ENCODE measurements around the gene IFT81.
A peak's percentile ranks its signal among the peaks of the same experiment; 100 is the strongest.

IFT81 gene

DNA sequence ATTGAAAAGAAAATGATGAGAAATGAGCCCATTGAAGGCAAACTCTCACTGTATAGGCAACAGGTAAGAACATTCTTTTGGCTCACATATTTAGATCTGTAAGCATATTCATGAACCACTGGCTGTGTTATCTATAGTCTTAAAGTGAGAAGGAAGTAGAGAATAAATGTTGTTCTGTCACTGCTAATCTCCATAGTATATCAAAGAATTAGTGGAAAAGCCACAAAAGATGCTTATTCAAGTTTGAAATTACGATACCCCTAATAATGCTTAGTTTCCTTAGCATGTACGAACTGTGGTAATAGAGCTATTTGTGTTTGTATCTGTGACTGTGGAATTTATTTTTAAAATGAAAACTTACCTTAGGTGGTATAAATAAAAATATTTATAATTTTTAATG lies 22.8 kb downstream of the IFT81 start:
- intact Hi-C loops (cut with DNase I), result no loop called here

DNA sequence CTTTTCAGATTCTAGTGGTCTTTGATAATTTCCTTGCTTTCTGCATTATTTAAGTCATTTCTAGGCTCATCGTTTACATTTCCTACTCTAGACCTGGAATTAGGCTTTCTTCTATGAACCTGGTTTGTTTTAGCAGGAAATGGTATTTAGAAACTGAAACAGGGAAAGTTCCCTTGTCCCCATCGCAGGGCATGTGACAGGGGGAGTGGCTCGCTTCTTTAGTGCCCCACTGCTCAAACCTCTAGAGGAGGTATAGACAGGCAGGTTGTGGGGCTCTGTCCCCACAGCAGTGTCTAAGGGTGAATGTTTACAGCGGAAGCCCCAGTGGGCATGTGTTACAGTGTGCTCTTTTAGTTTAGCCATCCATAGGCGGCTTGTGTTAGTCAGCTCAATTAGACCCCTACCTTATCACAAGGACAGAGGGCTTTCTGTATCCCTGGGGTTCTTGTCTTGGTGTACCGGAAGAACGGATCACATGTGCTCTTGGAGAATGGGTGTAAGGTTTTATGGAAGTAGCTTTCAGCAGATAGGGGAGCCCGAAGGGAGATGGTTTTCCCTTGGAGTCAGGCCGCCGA lies 25.0 kb downstream of the IFT81 start:
- intact Hi-C loops (cut with DNase I), result no loop called here
- no peak for DNase-seq

More for the DNA sequence above, 22.8 kb downstream of the IFT81 start:
- no peak for DNase-seq

DNA sequence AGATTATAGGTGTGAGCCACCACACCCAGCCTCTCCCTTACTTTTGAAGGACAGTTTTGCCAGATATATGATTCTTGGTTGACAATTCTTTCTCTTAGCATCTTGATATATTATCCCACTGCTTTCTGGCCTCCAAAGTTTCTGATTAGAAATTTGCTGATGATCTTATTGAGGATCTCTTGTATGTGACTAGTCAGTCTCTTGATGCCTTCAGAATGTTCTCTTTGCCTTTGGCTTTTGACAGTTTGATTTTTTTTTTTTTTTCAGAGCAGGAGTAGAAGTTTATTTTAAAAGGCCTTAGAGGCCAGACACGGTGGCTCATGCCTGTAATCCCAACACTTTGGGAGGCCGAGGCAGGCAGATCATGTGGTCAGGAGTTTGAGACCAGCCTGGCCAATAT lies 32.6 kb downstream of the IFT81 start:
- intact Hi-C loops (cut with DNase I), result no loop called here
- no peak for DNase-seq

DNA sequence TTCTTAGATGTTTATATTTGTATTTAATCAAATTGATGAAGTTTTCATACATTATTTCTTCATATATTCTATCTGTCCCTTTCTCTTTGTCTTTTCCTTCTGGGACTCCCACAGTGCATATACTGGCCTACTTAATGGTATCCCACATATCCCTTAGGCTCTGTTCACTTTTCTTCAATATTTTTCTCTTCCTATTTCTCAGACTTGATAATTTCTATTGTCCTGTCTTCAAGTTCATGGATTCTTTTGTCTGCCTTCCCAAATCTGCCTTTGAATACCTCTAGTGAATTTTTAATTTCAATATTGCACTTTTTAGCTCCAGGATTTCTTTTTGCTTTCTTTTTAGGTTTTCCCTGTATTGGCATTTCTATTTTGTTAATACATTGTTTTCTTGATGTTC lies 33.4 kb downstream of the IFT81 start:
- no peak for DNase-seq
- intact Hi-C loops (cut with DNase I), result no loop called here

DNA sequence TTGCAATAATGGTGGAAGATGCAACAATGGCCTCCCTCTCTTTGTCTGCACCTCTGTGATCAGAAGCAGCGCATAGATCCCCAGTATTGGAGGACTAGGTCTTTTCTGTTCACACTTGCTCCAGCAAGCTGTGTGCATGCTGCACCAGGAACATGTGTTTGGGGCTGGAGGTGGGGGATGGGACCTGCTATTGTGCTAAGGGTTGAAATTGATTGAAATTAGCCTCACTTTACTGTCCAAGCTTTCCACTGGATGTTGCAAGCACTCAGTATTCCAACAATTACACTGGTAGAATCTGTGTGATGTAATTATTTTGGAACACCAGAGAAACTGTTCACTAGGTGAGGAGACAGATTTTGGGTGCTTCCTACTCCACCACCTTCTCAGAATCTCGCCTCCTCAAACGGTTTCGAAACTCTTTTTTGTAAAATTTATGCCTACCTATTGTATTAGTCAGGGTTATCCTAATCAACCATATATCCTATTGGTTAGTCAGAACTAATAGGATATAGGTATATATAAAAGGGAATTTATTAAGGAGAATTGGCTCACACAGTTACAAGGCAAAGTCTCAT lies 35.6 kb downstream of the IFT81 start:
- intact Hi-C loops (cut with DNase I), result no loop called here

DNA sequence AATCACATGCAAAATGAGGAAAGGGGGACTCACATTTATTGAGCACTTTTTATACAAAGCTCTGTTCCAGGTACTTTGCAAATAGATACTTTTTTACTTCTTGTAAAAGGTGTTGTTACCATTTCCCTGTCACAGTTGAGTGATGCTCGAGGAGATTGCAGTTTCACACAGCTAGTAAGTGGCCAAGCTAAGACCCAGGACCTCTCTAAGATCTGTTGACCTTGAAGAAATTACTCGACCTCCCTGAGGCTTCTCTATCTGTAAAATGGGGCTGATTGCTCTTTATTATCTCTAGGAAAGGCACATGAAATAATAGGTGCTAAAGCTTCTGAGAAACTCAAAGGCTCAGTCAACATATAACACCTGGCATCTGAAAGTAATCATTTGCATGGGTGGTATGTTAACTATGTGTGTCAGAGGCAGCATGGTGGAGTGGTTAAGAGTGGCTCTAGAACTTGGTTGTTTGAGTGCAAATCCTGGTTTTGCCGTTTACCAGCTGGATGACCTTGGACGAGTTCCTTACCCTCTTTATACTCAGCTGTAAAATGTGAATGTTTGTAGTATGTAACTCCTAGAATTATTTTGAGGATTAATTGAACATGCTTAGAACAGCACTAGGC lies 41.5 kb downstream of the IFT81 start:
- DNase-seq, result no peak
- intact Hi-C loops (cut with DNase I), result no loop called here

More for the DNA sequence above, 35.6 kb downstream of the IFT81 start:
- no peak for DNase-seq

DNA sequence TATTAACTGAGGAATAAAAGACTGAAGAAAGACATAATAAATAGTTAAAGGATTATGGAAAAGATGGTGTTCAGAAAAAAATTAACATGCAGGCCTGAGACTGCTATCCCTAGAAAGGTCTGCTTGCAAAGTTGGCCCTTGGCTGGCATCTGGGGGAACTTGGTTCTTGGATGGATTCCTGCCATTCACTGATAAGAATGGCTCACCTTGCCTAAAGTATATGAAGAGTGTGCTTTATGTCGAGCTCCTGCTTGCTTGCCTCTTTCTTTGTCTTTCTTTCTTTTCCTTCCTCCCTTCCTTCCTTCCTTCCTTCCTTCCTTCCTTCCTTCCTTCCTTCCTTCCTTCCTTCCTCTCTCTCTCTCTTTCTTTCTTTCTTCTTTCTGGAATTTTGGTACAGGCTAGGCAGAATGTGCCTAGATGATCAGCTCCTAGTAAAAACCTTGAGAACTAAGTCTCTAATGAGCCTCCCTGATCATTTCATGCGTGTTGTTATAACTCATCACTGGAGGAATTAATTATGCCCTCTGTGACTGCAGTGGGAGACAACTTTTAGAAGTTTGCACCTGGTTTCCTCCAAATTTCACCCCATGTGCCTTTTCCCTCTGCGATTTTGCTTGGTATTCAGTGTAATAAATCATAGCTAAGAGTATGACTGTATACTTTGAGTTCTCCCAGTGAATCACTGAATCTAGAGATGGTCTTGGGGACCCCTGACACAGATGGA lies 44.7 kb downstream of the IFT81 start:
- no peak for DNase-seq
- intact Hi-C loops (cut with DNase I), result no loop called here

DNA sequence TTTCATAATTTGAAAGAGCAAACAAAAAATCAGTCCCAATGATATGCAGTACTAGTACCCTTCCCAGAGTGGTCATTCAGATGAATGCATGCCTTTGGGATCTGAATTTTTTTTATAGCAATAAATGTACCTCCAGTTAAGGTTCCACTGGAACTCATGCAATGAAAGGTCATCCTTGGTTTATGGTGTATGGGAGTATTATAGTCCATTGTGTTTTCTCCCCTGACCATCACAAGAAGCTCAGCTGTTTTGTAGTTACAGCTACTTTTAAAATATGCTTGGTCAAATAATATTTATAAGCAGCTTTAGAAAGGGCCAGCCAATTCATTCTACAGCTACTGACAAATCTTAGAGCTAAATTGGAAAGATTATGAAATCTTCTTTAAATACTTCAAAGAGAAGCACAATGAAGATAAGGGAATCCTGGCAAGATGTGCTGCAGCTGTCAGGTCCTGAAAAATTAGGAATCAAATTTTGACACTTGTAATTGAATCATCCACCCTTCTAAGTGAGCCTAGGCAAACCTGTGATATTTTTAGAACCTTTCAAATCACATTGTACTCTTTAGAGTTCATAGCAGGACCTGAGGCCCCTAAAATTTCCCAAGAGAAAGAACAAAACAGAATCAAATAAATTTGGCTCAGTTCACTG lies 46.5 kb downstream of the IFT81 start:
- intact Hi-C loops (cut with DNase I), result no loop called here
- DNase-seq, result no peak

DNA sequence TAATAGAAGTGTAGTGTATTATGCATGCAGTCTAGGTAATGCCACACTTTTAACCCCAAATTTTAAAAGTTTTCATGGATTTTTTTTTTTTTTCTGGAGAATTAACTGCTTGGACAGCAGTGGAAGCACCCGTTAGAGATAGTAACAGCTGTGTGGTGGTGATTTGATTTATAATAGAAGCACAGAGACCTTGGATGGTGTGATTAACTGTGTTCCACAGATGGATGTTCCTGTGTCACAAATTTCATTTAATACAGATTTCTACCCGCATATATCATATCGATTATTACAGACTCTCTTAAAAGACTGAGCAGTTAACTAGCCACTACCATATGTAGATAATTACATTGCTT lies 47.0 kb downstream of the IFT81 start:
- no peak for DNase-seq
- intact Hi-C loops (cut with DNase I), result no loop called here

DNA sequence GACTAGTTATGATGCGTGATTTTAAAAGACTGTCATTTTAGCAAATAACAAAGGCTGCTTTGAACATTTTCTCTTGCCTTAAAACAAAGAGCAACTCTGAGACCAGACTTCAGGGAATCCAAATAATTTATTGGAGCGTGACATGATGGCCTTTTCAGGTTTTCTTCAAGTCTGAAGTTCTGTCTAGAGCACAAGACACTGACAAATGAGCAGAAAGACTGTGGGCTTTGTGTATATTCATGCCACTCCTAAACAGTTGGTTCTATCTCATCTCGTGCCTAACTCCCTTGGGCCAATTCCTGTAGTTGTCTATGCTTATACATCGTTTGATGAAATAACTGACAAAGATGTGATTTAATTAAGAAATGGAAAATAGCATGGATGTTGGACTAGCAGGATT lies 47.5 kb downstream of the IFT81 start:
- intact Hi-C loops (cut with DNase I), result no loop called here
- DNase-seq, result no peak

DNA sequence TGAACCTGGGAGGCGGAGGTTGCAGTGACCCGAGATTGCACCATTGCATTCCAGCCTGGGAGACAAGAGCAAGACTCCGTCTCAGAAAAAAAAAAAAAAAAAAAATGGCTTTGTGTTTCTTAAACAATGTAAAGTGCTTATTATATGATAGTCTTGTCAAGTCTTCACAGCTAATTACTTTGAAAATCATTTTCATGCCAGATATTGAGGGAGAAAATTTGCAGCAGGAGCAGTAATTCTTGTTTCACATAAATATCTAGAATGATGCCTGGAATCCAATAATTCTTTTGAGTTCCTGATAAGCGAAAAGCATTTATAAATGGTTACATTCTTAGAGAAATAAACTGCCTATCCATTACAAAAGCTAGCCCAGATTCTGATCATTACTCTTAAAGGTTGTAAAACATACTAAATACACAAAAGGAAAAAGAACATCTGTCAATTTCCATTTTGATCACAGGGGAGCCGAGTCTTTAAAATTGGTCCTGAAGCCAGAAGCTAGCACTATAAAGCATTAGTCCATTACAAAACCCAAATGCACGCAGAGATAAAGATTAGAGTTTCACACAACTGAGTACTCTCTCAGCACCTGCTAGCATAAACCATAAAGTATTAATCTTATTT lies 50.3 kb downstream of the IFT81 start:
- no peak for DNase-seq
- intact Hi-C loops (cut with DNase I), result no loop called here

DNA sequence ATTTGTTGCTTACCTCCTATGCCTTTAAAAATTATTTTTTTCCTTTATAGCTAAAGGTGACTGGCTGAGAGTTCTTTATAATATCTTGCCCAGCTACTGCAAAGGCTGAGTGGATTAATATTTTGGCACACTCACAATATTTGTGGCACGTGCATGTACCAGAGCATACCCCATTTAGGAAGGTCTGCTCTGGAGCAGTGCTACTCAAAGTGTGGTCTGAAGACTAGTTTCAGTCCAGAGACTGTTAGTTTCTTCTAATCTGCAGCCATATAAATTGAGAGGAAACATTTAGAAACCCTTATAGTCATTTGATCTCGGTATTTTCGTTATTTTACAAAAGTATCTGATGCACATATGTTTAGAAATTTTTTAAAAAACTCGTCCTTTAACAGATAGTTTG lies 51.0 kb downstream of the IFT81 start:
- intact Hi-C loops (cut with DNase I), result no loop called here
- DNase-seq, result no peak

DNA sequence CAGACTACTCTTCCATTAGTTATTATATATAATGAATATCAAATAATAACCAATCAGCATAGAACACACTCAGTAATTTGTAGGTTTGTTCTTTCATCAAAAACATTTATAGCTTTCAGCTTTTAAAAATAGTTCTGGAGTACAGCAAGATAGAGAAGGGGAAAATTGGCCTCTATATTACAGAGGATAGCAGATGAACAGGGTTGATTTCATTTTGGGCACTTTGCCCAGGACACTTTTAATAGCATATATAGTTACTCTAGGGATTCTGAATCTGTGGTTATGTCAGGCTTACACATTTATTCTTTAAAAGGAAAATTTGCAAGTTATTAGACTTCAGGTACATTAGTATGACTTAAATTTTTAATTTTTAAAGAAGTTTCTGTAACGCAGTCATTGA lies 52.6 kb downstream of the IFT81 start:
- no peak for DNase-seq
- intact Hi-C loops (cut with DNase I), result no loop called here

DNA sequence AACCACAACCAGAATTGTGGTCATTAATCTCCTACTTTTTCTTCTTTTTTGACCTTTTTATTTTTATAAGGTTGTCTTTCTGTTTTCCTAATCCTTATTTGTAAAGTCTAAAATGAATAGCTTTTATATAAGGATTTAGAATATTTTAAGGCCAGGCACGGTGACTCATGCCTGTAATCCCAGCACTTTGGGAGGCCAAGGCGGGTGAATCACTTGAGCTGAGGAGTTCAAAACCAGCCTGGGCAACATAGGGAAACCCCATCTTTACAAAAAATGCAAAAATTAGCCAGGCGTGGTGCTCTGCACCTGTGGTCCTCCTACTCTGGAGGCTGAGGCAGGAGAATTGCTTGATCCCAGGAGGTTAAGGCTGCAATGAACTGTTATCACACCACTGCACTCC lies 55.1 kb downstream of the IFT81 start:
- DNase-seq, result no peak
- intact Hi-C loops (cut with DNase I), result no loop called here

DNA sequence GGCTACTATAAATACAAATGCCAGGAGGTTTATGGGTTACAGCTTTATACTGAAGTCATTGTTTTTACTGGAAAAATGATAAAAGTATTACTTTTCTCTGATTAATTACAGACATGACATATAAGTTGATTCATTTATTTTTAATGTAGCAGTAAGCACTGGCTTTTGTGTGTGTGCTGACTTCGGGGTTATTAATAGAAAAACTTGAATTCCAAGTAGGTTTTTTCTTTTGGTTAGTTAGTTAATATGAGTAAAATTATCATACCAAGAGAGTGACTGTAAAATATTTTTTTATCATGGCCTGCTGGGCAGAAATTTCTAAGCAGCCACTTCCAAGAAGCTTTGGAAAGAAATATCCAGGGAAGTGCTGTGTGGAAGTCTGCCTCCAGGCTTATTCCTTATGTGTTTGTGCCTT lies 56.4 kb downstream of the IFT81 start:
- intact Hi-C loops (cut with DNase I), result no loop called here

DNA sequence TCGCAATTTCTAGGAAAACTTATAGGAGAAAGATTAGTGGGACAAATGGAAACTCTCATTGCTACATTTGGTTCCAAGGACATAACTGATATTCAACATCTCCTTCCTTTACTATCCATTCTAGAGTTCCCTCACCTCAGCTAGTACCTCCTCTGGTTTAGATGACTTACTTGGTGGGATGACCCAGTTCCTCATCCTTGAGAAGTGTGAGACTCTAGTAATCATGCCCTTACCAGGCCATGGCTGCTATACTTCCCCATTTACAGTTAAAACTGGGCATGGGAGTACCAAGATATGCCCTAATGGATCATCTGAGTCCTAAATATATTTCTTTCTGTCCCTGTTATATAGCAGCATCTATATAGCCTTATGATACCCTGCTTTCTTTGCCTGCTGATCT lies 58.1 kb downstream of the IFT81 start:
- no peak for DNase-seq
- intact Hi-C loops (cut with DNase I), result loop anchor here (2.0 kb wide), 1 partner anchor 81 kb away; no protein-coding TSS in a partner anchor

More for the DNA sequence above, 56.4 kb downstream of the IFT81 start:
- DNase-seq, result no peak

DNA sequence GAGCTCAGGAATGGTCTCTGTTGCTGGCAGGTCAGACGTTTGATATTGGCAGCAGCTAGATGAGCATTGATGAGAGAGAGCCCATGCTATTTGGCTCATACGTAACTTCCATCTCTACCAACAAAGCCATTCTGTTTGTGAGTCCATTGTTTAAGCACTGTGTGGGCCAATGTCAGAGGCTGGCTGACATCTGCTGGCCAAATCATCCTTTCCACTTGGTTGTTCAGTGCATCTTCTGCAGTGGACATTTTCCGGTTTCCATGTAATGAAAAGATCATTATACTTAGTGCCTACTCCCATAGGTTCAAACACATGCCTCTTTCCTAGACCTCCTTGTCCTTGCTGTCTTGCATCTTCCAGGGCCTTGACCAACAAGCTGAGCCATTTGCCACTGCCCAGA lies 59.2 kb downstream of the IFT81 start:
- intact Hi-C loops (cut with DNase I), result loop anchor here (2.0 kb wide), 1 partner anchor 83 kb away; no protein-coding TSS in a partner anchor
- peak in 6 of 10 donors; percentile 28 to 92 (median 50) for DNase-seq

DNA sequence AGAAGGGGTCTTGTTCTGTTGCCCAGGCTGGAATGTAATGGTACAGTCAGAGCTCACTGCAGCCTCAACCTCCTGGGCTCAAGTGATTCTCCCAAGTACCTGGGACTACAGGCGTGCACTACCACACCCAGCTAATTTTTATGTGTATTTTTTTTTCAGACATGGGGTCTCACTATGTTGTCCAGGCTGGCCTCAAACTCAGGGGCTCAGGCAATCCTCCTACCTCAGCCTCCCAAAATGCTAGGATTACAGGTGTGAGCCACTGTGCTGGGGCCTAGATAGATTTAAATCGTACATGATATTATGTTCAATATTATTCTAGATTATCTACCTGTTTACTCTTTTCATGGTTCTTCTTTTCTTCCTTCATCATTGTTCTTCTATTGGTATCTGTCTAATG lies 61.5 kb downstream of the IFT81 start:
- DNase-seq, result no peak
- intact Hi-C loops (cut with DNase I), result no loop called here

DNA sequence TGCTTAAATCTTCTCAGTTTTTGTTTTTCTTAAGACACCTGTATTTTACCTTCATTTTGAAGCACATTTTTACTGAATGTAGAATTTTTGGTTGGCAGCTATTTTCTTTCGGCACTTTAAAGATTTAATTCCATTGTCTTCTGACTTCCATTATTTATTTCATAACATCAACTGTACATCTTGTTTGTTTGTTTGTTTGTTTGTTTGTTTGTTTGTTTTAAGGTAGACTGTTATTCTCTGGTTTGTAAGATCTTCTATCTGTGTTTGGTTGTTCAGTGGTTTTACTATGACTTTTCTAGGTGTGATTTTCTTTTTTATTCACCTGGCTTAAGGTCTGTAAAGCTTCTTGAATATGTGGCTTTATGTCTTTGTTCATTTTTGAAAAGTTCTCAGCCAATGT lies 61.9 kb downstream of the IFT81 start:
- intact Hi-C loops (cut with DNase I), result no loop called here
- DNase-seq, result no peak

DNA sequence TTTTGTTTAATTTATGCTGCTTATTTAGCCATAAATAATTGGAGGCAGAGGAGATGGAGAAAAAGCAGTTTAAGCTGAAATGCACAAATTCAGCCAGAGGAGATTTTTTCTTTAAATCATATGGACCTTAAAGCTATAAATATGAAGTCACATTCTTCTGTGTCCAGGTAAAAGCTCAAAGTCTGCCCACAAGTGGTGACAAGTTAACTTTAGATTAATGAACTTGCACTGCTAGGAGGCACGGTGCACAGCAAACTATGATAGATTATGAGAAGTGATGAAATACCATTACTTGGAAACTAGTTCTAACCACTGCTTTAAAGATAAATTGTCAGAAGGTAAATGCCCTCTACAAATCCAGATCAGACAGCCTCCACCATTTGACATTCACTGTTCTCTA lies 69.0 kb downstream of the IFT81 start:
- intact Hi-C loops (cut with DNase I), result no loop called here
- DNase-seq, result no peak

DNA sequence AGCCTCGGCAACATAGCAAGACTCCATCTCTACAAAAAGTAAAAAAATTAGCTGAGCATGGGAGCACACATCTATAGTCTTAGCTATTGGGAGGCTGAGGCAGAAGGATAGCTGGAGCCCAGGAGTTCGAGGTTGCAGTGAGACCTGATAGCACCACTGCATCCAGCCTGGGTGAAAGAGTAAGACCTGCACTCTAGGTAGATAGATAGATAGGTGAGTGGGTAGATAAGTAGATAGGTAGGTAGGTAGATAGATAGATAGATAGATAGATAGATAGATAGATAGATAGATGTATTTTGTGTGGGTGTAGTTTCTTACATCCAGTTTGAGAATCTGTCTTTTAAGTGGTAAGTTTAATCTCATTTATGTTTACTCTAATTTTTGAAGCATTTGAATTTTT lies 72.8 kb downstream of the IFT81 start:
- DNase-seq, result no peak
- intact Hi-C loops (cut with DNase I), result no loop called here
